HepG2 (cell line): ENCODE results near the gene CALM1. TPM values are rescaled to one million over a fixed set of nuclear protein-coding genes. Genes with fewer than 3 reads are reported as not detected.

Experiments used
- ETV5 ChIP-seq: IDR thresholded peaks from 2 replicates; pipeline ENCODE4 v1.6.1; 2018; ENCODE audit warnings: missing biosample characterization, missing genetic modification reagents, inconsistent platforms, borderline replicate concordance
- GFI1 ChIP-seq: sonication (generic); formaldehyde crosslinking; IDR thresholded peaks from 2 replicates; pipeline ENCODE4 v1.5.0; 2020; ENCODE audit warnings: missing genetic modification reagents, mild to moderate bottlenecking, borderline replicate concordance
- GPN1 ChIP-seq: sonication (generic); formaldehyde crosslinking; IDR thresholded peaks from 2 replicates; pipeline ENCODE4 v1.5.1; 2020; ENCODE audit warnings: missing genetic modification reagents, borderline replicate concordance
- GZF1 ChIP-seq: sonication (generic); formaldehyde crosslinking; IDR thresholded peaks from 2 replicates; pipeline ENCODE4 v1.5.1; 2020; ENCODE audit warnings: mild to moderate bottlenecking, missing genetic modification reagents
- MTA3 ChIP-seq: sonication (generic); formaldehyde crosslinking; IDR thresholded peaks from 2 replicates; pipeline ENCODE4 v1.4.0; 2020; ENCODE audit warnings: missing genetic modification reagents
- PCBP1 ChIP-seq: fragments of 200-400 bp; formaldehyde crosslinking; IDR thresholded peaks from 2 replicates; pipeline ENCODE4 v1.6.1; 2017; ENCODE audit warnings: mild to moderate bottlenecking, low read depth, low read length, borderline replicate concordance
- PCBP2 ChIP-seq: fragments of 200-400 bp; formaldehyde crosslinking; optimal IDR thresholded peaks from 2 replicates; pipeline ENCODE3; 2018; ENCODE audit warnings: low read length, low read depth; ENCODE audit not compliant: poor library complexity, severe bottlenecking
- PHF20 ChIP-seq: sonication (generic); formaldehyde crosslinking; IDR thresholded peaks from 2 replicates; pipeline ENCODE4 v1.5.0; 2020; ENCODE audit warnings: mild to moderate bottlenecking, missing genetic modification reagents
- RARG ChIP-seq: sonication (generic); formaldehyde crosslinking; IDR thresholded peaks from 2 replicates; pipeline ENCODE4 v1.4.0; 2020; ENCODE audit warnings: low read depth, mild to moderate bottlenecking, missing genetic modification reagents
- RFXAP ChIP-seq: sonication (generic); formaldehyde crosslinking; IDR thresholded peaks from 2 replicates; pipeline ENCODE4 v1.4.0; 2020; ENCODE audit warnings: missing genetic modification reagents, borderline replicate concordance
- SNRNP70 ChIP-seq: fragments of 200-400 bp; formaldehyde crosslinking; IDR thresholded peaks from 2 replicates; pipeline ENCODE4 v1.6.1; 2017; ENCODE audit warnings: mild to moderate bottlenecking, low read depth, low read length, moderate library complexity
- SRSF1 ChIP-seq: fragments of 200-400 bp; formaldehyde crosslinking; optimal IDR thresholded peaks from 2 replicates; pipeline ENCODE3; 2017; ENCODE audit warnings: mild to moderate bottlenecking, low read depth, low read length, moderate library complexity
- SYNCRIP ChIP-seq: fragments of 200-400 bp; formaldehyde crosslinking; IDR thresholded peaks from 2 replicates; pipeline ENCODE4 v1.6.1; 2018; ENCODE audit warnings: mild to moderate bottlenecking, low read depth, low read length; ENCODE audit not compliant: insufficient read depth
- TMF1 ChIP-seq: sonication (generic); formaldehyde crosslinking; IDR thresholded peaks from 2 replicates; pipeline ENCODE4 v1.8.1; 2022; ENCODE audit warnings: low read depth, missing genetic modification reagents
- ZNF263 ChIP-seq: sonication (generic); formaldehyde crosslinking; IDR thresholded peaks from 2 replicates; pipeline ENCODE4 v1.4.0; 2020; ENCODE audit warnings: missing genetic modification reagents
- ZNF30 ChIP-seq: sonication (generic); formaldehyde crosslinking; IDR thresholded peaks from 2 replicates; pipeline ENCODE4 v1.5.0; 2020; ENCODE audit warnings: mild to moderate bottlenecking, missing genetic modification reagents
- ZNF446 ChIP-seq: sonication (generic); formaldehyde crosslinking; IDR thresholded peaks from 2 replicates; pipeline ENCODE4 v1.5.0; 2020; ENCODE audit warnings: mild to moderate bottlenecking, missing genetic modification reagents
- ZNF546 ChIP-seq: sonication (generic); formaldehyde crosslinking; conservative IDR thresholded peaks from 2 replicates; pipeline ENCODE4 v1.8.1; 2023; ENCODE audit warnings: mild to moderate bottlenecking, missing genetic modification reagents
- ZNF570 ChIP-seq: sonication (generic); formaldehyde crosslinking; IDR thresholded peaks from 2 replicates; pipeline ENCODE4 v1.4.0; 2020; ENCODE audit warnings: mild to moderate bottlenecking, missing genetic modification reagents, borderline replicate concordance
- ZNF7 ChIP-seq: IDR thresholded peaks from 2 replicates; pipeline ENCODE4 v1.6.1; 2016; ENCODE audit warnings: missing biosample characterization, missing genetic modification reagents
- ZNF709 ChIP-seq: sonication (generic); formaldehyde crosslinking; IDR thresholded peaks from 2 replicates; pipeline ENCODE4 v1.5.0; 2020; ENCODE audit warnings: mild to moderate bottlenecking, missing genetic modification reagents
- ZNF772 ChIP-seq: sonication (generic); formaldehyde crosslinking; IDR thresholded peaks from 2 replicates; pipeline ENCODE4 v1.5.0; 2020; ENCODE audit warnings: mild to moderate bottlenecking, missing genetic modification reagents
- ZNF883 ChIP-seq: sonication (generic); formaldehyde crosslinking; IDR thresholded peaks from 2 replicates; pipeline ENCODE4 v1.5.1; 2020; ENCODE audit warnings: mild to moderate bottlenecking, missing genetic modification reagents; ENCODE audit errors: not compliant biosample characterization
- ZZZ3 ChIP-seq: sonication (generic); formaldehyde crosslinking; IDR thresholded peaks from 2 replicates; pipeline ENCODE4 v1.4.0; 2020; ENCODE audit warnings: missing genetic modification reagents, mild to moderate bottlenecking, borderline replicate concordance
- polyA plus RNA-seq, 8 experiments: library from polyadenylated mRNA; depleted of rRNA in 3 of 8; stranded (reverse) in 7 of 8; unstranded in 1 of 8; fragments of >200 nt; fragmentation: Illumina TruSeq in 4 of 8; extraction: Trizol in 4 of 8; gene quantifications; 2 replicates each; pipeline versions ENCODE4 v1.2.1 to v1.2.3, GENCODE V29; 2011 to 2016; ENCODE audit warnings: low read depth in 4 of 8, missing spikeins in 1 of 8, mixed read lengths in 1 of 8; ENCODE audit not compliant: insufficient read depth in 1 of 8
- total RNA-seq, 5 experiments: library from RNA; depleted of rRNA; stranded (reverse); fragments of >200 nt; fragmentation: Illumina TruSeq; extraction: Trizol; gene quantifications; 2 replicates each; pipeline ENCODE4 v1.2.3, GENCODE V29; 2016; ENCODE audit warnings: low read depth in 1 of 5
- TF ChIP-seq, protein P1 (sequence below): sonication (generic); formaldehyde crosslinking; IDR thresholded peaks from 2 replicates; pipeline ENCODE4 v1.4.0; 2020; ENCODE audit warnings: missing genetic modification reagents
- TF ChIP-seq, protein P2 (sequence below): IDR thresholded peaks from 2 replicates; pipeline ENCODE4 v1.6.1; 2016; ENCODE audit warnings: low read depth, borderline replicate concordance
- TF ChIP-seq, protein P3 (sequence below): sonication (generic); formaldehyde crosslinking; IDR thresholded peaks from 2 replicates; pipeline ENCODE4 v1.5.0; 2020; ENCODE audit warnings: missing genetic modification reagents

Gene CALM1
- total and polyA plus RNA-seq, 2 of the 13 experiments (the other 11 are each of a cell fraction or from before 2014, with no cell fraction given): 110 to 238 TPM

DNA sequence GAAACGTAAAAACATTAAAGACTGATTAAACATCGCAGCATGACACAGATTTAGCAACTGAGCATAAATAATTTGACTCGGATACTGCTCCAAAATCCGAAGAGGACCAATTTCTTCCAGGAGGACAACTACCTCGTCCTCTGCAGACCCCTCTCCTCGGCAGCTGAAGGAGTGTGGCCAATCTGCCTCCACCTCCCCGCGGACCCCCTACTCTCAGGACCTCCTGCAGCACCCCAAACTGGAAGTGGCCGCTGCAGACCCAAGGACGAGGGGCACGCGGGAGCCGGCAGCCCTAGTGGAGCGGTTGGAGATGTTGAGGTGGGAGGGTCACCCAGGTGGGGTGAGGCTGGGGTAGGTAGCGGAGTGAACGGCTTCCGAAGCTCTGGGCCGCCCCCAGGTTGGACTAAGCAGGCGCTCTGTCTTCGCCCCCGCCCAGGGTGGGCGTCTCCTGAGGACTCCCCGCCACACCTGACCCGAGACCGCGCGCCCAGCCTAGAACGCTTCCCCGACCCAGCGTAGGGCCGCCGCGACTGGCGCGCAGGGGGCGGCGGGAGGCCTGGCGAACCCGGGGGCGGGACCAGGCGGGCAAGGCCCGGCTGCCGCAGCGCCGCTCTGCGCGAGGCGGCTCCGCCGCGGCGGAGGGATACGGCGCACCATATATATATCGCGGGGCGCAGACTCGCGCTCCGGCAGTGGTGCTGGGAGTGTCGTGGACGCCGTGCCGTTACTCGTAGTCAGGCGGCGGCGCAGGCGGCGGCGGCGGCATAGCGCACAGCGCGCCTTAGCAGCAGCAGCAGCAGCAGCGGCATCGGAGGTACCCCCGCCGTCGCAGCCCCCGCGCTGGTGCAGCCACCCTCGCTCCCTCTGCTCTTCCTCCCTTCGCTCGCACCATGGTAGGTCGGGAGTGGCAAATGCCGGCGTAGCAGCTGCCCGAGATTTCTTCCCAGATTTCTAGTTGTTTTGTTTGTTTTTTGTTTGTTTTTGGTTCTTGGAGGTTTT lies at the start of gene CALM1 (continued):
- TF ChIP-seq, protein P1, sequence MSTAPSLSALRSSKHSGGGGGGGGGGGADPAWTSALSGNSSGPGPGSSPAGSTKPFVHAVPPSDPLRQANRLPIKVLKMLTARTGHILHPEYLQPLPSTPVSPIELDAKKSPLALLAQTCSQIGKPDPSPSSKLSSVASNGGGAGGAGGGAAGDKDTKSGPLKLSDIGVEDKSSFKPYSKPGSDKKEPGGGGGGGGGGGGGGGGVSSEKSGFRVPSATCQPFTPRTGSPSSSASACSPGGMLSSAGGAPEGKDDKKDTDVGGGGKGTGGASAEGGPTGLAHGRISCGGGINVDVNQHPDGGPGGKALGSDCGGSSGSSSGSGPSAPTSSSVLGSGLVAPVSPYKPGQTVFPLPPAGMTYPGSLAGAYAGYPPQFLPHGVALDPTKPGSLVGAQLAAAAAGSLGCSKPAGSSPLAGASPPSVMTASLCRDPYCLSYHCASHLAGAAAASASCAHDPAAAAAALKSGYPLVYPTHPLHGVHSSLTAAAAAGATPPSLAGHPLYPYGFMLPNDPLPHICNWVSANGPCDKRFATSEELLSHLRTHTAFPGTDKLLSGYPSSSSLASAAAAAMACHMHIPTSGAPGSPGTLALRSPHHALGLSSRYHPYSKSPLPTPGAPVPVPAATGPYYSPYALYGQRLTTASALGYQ (CRISPR knock-in tag): peak; percentile 92
- TF ChIP-seq RARG (CRISPR knock-in tag): no peak
- peak; percentile 96 for TF ChIP-seq ZNF446
- peak; percentile 85; the same call in 1 of the 2 replicates for TF ChIP-seq GFI1 (CRISPR knock-in tag)
- 0 out of 2 replicates have a peak, but pooled peaks have one; percentile 62 for TF ChIP-seq ZNF570 (CRISPR knock-in tag)
- peak; percentile 87; the same call in 1 of the 2 replicates for TF ChIP-seq GPN1 (CRISPR knock-in tag)
- peak; percentile 92; the same call in 1 of the 2 replicates for TF ChIP-seq PCBP1
- TF ChIP-seq ZZZ3 (CRISPR knock-in tag): peak; percentile 44; the same call in 1 of the 2 replicates
- TF ChIP-seq ZNF30 (CRISPR knock-in tag): peak; percentile 66; the same call in 1 of the 2 replicates
- TF ChIP-seq ZNF883 (CRISPR knock-in tag): peak; percentile 94
- TF ChIP-seq SRSF1: no peak
- TF ChIP-seq ZNF263 (CRISPR knock-in tag): peak; percentile 81
- TF ChIP-seq ZNF772: peak; percentile 94; the same call in 1 of the 2 replicates
- TF ChIP-seq ZNF7 (CRISPR knock-in tag): no peak
- peak; percentile 68; the same call in 1 of the 2 replicates for TF ChIP-seq PHF20 (CRISPR knock-in tag)
- TF ChIP-seq, protein P2, sequence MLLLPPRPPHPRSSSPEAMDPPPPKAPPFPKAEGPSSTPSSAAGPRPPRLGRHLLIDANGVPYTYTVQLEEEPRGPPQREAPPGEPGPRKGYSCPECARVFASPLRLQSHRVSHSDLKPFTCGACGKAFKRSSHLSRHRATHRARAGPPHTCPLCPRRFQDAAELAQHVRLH (CRISPR knock-in tag): peak; percentile 52; the same call in 1 of the 2 replicates
- peak; percentile 33; the same call in 1 of the 2 replicates for TF ChIP-seq ETV5 (CRISPR knock-in tag)
- peak; percentile 49; the same call in 1 of the 2 replicates for TF ChIP-seq GZF1 (CRISPR knock-in tag)
- peak; percentile 82; the same call in 1 of the 2 replicates for TF ChIP-seq TMF1
- TF ChIP-seq ZNF709: peak; percentile 92
- TF ChIP-seq PCBP2: no peak
- no peak for TF ChIP-seq MTA3 (CRISPR knock-in tag)
- no peak for TF ChIP-seq SNRNP70
- no peak for TF ChIP-seq SYNCRIP
- TF ChIP-seq, protein P3, sequence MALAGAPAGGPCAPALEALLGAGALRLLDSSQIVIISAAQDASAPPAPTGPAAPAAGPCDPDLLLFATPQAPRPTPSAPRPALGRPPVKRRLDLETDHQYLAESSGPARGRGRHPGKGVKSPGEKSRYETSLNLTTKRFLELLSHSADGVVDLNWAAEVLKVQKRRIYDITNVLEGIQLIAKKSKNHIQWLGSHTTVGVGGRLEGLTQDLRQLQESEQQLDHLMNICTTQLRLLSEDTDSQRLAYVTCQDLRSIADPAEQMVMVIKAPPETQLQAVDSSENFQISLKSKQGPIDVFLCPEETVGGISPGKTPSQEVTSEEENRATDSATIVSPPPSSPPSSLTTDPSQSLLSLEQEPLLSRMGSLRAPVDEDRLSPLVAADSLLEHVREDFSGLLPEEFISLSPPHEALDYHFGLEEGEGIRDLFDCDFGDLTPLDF: peak; percentile 66; the same call in 1 of the 2 replicates
- peak; percentile 94 for TF ChIP-seq RFXAP (CRISPR knock-in tag)
- TF ChIP-seq ZNF546 (CRISPR knock-in tag): peak; percentile 91
